Natural killer cell treated with Interleukin-12 subunit alpha and Interleukin-12 subunit beta and Interleukin-15 and Interleukin-18, amount 100 ng/mL, for 72 hours (primary cell): Measurements from ENCODE around the gene TRAPPC12. TPM values are rescaled to one million over a fixed set of nuclear protein-coding genes. Genes with fewer than 3 reads are reported as not detected.
"Not testable (repeated sequence)": the region's sequence is repeated elsewhere in the genome, so short reads cannot be mapped to it uniquely, and the experiment has no call there.

Source experiments
- ATAC-seq, 2 donors: fragments of 150-1000 bp; cut with Tn5 transposase in 1 of 2; sonication (Bioruptor Pico), chemical (Tn5 transposase) in 1 of 2; 2 replicates each; pipeline ENCODE4 v1.10.0; 2021
- DNase-seq: peaks from one replicate; pipeline ENCODE4 v3.0.0; 2022; ENCODE audit warnings: low spot score
- H3K27ac Mint-ChIP-seq, 2 donors: 1 replicate in 1 of 2; 2 replicates in 1 of 2; pipeline ENCODE4 v1.8.0; 2022; ENCODE audit warnings: mixed read lengths in 2 of 2, mild to moderate bottlenecking in 1 of 2, moderate library complexity in 1 of 2
- H3K27me3 Mint-ChIP-seq, 2 donors: 1 replicate in 1 of 2; 2 replicates in 1 of 2; pipeline ENCODE4 v1.8.0; 2022; ENCODE audit warnings: mixed read lengths in 2 of 2
- H3K36me3 Mint-ChIP-seq: one replicate; pipeline ENCODE4 v1.8.0; 2022; ENCODE audit warnings: mixed read lengths
- H3K4me1 Mint-ChIP-seq, 2 donors: 1 replicate in 1 of 2; 2 replicates in 1 of 2; pipeline ENCODE4 v1.8.0; 2022; ENCODE audit warnings: low read depth in 2 of 2, mixed read lengths in 2 of 2, mild to moderate bottlenecking in 1 of 2
- H3K4me3 Mint-ChIP-seq: one replicate; pipeline ENCODE4 v1.8.0; 2022; ENCODE audit warnings: mixed read lengths
- H3K9me3 Mint-ChIP-seq: 2 replicates; pipeline ENCODE4 v1.8.0; 2022; ENCODE audit warnings: mixed read lengths
- total RNA-seq, 2 donors: library from RNA; stranded (reverse); gene quantifications; one replicate each; pipeline ENCODE4 v1.2.3, GENCODE V29; 2022

Gene TRAPPC12
- total RNA-seq, 2 donors from 2014 or later, result 93.2 to 155 TPM

DNA sequence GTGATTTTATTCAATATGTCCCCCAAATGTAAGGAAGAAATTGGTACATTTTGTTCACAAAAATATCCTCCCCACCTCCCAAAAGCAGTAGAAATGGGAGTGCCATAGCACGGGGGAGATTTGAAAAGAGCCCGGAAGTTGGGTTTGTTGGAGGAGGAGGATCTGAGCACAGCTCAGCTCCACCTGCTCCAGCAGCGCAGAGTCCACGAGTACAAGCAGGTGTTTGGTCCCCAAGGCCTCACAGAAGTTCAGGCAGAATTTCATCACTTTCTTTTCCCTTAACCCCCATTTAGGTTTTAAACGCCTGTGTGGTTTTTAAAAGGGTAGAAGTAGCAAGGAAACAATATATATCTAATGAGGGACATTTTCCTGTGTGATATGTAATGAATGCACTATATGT is 56.0 kb downstream of the TRAPPC12 start:
- H3K9me3 Mint-ChIP-seq, result no peaks in the 10 kb centered on the region
- H3K27me3 Mint-ChIP-seq, result no peaks in the 10 kb centered on the region
- H3K4me1 Mint-ChIP-seq, result peaks cover 1 to 15% of the 10 kb centered on the region in 2 donors
- no peak overlapping the region for H3K4me3 Mint-ChIP-seq
- peaks cover 9% of the 10 kb centered on the region for H3K36me3 Mint-ChIP-seq
- H3K27ac Mint-ChIP-seq, result no peak overlapping the region
- ATAC-seq (no peak), DNase-seq (no peak)

DNA sequence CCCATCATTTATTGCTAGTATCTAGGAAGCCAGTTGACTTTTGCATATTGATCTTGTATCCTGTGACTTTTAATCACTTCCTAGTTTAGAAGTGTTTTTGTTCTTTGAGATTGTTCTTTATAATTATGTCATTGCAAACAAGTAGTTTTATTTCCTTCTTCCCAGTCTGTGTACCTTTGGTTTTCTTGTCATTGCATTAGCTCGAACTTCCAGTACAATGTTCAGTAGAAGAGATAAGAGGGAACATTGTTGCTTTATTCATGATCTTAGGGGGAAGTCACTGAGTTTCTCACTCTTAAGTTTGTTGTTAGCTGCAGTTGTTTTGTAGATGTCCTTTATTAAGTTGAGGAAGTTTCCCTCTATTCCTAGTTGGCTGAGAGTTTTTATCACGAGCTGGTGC is 61.0 kb downstream of the TRAPPC12 start:
- peaks cover 8 to 27% of the 10 kb centered on the region in 2 donors for H3K4me1 Mint-ChIP-seq
- H3K9me3 Mint-ChIP-seq, result no peaks in the 10 kb centered on the region
- no peak for ATAC-seq
- no peak overlapping the region for H3K4me3 Mint-ChIP-seq
- no peaks in the 10 kb centered on the region for H3K27me3 Mint-ChIP-seq
- DNase-seq, result no peak
- peaks cover 8% of the 10 kb centered on the region for H3K36me3 Mint-ChIP-seq
- H3K27ac Mint-ChIP-seq, result no peak overlapping the region

DNA sequence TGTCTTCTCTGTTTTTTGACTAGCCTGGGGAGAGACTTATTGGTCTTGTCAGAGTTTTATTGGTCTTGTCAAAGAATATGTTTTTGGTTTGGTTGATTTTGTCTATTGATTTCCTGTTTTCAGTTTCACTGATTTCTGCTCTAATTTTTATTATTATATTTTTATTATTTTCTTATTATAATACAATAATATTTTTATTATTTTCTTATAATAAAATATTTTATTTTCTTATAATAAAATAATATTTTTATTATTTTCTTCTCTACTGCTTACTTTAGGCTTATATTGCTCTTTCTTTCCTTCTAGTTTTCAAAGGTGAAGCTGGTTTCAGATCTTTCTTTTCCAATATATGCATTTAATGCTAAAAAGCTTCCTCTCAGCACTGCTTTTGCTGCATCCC is 62.0 kb downstream of the TRAPPC12 start:
- peaks cover 8% of the 10 kb centered on the region for H3K36me3 Mint-ChIP-seq
- H3K4me3 Mint-ChIP-seq, result no peak overlapping the region
- DNase-seq (no peak), ATAC-seq (no peak)
- H3K9me3 Mint-ChIP-seq, result no peaks in the 10 kb centered on the region
- no peaks in the 10 kb centered on the region for H3K27me3 Mint-ChIP-seq
- H3K27ac Mint-ChIP-seq, result no peak overlapping the region
- peaks cover 10 to 27% of the 10 kb centered on the region in 2 donors for H3K4me1 Mint-ChIP-seq

DNA sequence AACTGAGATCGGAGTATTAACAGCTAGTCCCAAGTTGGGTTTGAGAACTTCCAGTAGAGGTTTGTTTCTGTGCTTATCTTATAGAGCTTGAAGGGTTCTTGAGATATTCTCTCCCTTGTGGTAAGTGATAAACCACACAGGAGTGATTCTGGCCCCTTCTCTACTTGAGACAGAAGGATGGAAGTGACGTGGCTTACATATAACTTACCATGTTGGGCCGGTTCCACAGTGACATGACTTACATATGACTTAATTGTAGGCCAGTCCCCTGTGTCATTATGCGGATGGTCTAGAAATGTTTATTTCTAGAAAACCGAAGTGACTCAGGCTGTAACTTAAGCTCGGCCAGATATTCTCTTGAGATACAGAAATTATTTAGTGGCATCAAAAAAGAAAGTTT is 62.7 kb downstream of the TRAPPC12 start:
- Mint-ChIP-seq H3K9me3 (no peaks in the 10 kb centered on the region), H3K4me1 (peaks cover 11 to 27% of the 10 kb centered on the region in 2 donors), H3K27ac (no peak overlapping the region), H3K36me3 (peaks cover 8% of the 10 kb centered on the region), H3K27me3 (no peaks in the 10 kb centered on the region), H3K4me3 (no peak overlapping the region)
- DNase-seq (no peak), ATAC-seq (peak in 1 of 2 donors; percentile 60)

DNA sequence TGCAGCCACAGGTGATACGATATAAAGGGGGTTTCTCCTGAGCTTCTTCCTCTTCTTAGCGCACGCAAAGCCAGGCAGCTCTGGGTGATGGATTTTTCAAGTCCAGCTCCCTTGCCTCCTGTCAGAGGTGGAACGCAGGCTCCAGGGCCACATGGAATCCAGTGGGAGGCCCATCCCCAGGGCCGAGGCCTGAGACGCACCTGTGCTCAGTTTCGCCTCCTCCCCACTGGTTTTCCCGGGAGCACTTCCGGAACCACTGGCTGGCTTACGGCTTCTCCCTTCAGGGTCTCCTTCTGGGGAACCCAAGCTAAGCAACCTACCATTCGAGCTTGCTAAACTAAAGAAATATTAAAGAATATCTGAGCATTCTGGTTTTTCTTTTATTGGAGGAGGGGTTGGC is 63.6 kb downstream of the TRAPPC12 start:
- Mint-ChIP-seq H3K27ac (no peak overlapping the region), H3K4me1 (peaks cover 12 to 27% of the 10 kb centered on the region in 2 donors), H3K9me3 (no peaks in the 10 kb centered on the region), H3K27me3 (no peaks in the 10 kb centered on the region), H3K4me3 (no peak overlapping the region), H3K36me3 (peaks cover 8% of the 10 kb centered on the region)
- ATAC-seq (no peak), DNase-seq (no peak)

DNA sequence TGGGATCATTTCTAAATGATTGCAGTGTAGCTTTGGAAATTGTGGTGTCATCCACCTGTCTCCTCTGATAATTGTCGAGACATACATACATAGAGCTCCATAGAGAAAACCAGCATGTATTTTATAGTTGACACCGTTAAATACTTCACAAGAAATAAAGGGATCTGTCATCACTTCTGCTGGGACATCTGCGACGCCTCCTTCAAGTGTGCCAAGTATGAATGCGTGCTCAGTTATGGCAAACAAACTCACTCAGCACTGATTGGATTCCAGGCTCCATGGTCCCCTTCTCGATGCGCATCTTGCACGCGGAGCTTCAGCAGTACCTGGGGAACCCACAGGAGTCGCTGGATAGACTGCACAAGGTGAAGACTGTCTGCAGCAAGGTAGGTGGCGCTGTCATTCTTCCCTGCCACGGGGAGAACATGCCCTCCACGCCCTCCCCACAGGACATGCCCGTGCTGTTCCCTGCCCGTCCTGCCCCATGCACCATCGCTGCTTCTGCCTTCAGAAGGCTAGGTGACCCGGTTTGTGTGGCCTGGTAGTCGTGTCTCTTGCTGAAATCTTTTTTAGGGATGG is 64.1 kb downstream of the TRAPPC12 start:
- H3K27me3 Mint-ChIP-seq, result no peaks in the 10 kb centered on the region
- ATAC-seq, result no peak

DNA sequence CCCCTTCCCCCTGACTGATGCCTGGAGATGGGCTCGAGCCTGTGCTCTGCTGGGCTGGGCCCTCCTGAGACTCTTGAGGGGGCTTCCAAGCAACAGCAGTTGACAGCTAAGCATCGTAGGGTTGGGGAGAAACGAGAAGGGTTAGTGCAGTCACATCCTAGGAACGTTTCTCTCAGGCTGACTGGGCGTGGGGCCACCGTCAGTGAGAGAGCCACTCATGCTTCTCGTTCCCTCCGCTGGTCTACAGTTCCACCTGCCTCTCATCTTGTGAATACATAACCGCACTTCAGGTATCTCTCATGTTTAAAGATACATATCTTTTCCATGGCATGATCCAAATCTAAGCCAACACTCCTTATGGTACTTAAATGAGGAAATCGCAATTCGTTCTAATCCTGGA is 66.4 kb downstream of the TRAPPC12 start:
- no peaks in the 10 kb centered on the region for H3K27me3 Mint-ChIP-seq
- no peaks in the 10 kb centered on the region for H3K9me3 Mint-ChIP-seq
- H3K36me3 Mint-ChIP-seq, result peaks cover 8% of the 10 kb centered on the region
- H3K4me1 Mint-ChIP-seq, result peaks cover 10 to 12% of the 10 kb centered on the region in 2 donors
- peak in 1 of 2 donors; percentile 36 for ATAC-seq
- no peak for DNase-seq
- no peak overlapping the region for H3K27ac Mint-ChIP-seq
- no peak overlapping the region for H3K4me3 Mint-ChIP-seq

More for the DNA sequence above, 64.1 kb downstream of the TRAPPC12 start:
- Mint-ChIP-seq H3K36me3 (peaks cover 8% of the 10 kb centered on the region), H3K4me3 (no peak overlapping the region), H3K9me3 (no peaks in the 10 kb centered on the region), H3K27ac (no peak overlapping the region), H3K4me1 (peaks cover 15 to 27% of the 10 kb centered on the region in 2 donors)
- DNase-seq, result no peak

DNA sequence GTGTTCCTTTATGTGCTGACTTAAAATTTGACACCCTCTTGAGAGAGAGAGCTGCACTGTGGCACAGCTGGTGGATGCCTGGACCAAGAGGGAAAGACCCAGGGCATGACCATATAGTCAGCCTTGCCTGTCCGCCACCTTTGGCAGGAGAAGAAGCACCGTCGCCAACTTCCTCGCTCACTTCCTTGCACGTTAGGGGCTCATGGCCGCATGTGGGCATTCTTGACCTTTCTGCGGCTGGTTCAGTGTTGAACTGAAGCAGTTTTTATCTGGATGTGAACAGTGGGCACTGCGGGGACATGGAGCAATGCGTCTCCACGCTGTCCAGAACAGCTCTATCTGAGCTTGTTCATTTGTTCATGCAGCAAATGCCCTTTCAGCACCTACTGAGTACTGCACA is 66.9 kb downstream of the TRAPPC12 start:
- Mint-ChIP-seq H3K27me3 (no peaks in the 10 kb centered on the region), H3K4me3 (no peak overlapping the region), H3K36me3 (peaks cover 8% of the 10 kb centered on the region), H3K9me3 (no peaks in the 10 kb centered on the region), H3K4me1 (peaks cover 7 to 10% of the 10 kb centered on the region in 2 donors), H3K27ac (no peak overlapping the region)
- no peak for DNase-seq
- no peak for ATAC-seq

DNA sequence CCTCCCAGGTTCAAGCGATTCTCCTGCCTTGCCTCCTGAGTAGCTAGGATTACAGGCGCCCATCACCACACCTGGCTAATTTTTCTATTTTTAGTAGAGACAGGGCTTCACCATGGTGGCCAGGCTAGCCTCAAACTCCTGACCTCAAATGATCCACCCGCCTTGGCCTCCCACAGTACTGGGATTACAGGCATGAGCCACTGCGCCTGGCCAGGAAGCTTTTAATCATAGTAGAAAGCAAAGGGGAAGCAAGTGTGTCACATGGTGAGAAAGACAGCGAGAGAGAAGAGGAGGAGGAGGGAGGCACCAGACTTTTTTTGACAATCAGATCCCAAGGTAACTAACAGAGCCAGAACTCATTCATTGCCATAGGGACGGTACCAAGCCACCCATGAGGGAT is 67.7 kb downstream of the TRAPPC12 start:
- not testable (repeated sequence) for H3K36me3 Mint-ChIP-seq, ATAC-seq, H3K4me1 Mint-ChIP-seq, DNase-seq, H3K9me3 Mint-ChIP-seq, H3K27me3 Mint-ChIP-seq, H3K4me3 Mint-ChIP-seq
- H3K27ac Mint-ChIP-seq, result peak overlapping the region in 1 of 2 donors; percentile 57

DNA sequence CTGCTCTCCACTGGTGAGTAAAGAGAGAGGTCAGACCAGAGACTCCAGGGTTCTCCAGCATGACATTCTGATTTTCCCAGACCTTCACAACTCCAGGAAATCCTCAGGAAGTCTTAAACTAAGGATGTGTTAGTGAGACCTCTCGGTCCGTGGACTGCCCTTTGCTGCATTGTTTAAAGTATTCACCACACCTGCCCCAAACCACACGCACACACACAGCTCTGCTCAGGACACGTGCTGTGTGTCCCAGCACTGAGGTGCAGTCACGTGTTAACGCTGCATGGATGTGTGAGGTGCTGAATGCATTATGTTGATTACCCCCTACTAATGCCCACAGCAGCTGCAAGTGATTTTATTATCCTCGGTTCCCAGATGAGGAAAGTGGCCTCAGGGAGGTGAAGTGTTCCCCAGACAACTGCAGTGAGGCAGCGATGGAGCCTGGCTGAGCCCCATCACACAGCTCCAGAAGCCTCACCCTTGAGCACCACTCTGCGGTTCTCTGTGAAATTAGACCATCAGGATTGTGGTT is 68.4 kb downstream of the TRAPPC12 start:
- no peak overlapping the region for H3K4me3 Mint-ChIP-seq
- H3K27me3 Mint-ChIP-seq, result no peaks in the 10 kb centered on the region
- H3K36me3 Mint-ChIP-seq, result peaks cover 4% of the 10 kb centered on the region

DNA sequence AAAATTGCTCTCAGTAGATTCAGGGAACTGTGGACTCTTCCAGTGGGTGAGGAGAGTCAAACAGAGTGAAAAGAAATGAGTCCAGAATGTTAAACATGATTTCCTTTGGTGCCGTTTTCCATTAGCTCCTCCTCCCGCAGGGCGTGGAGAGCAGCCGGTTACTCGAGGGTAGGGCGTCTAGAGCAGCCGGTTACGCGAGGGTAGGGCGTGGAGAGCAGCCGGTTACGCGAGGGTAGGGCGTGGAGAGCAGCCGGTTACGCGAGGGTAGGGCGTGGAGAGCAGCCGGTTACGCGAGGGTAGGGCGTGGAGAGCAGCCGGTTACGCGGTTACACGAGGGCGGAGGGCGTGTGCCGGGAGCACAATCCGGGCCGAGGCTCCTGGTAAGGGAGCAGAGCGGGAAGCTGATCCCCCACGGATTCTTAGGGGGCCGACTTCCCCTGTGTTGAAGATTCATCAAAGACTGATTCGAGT is 69.0 kb downstream of the TRAPPC12 start:
- not testable (repeated sequence) for H3K4me3 Mint-ChIP-seq, H3K9me3 Mint-ChIP-seq, DNase-seq, ATAC-seq, H3K27ac Mint-ChIP-seq, H3K4me1 Mint-ChIP-seq, H3K36me3 Mint-ChIP-seq, H3K27me3 Mint-ChIP-seq

More for the DNA sequence above, 68.4 kb downstream of the TRAPPC12 start:
- DNase-seq, result no peak
- ATAC-seq, result no peak
- Mint-ChIP-seq H3K4me1 (peaks cover 0 to 7% of the 10 kb centered on the region in 2 donors), H3K27ac (no peak overlapping the region), H3K9me3 (no peaks in the 10 kb centered on the region)

DNA sequence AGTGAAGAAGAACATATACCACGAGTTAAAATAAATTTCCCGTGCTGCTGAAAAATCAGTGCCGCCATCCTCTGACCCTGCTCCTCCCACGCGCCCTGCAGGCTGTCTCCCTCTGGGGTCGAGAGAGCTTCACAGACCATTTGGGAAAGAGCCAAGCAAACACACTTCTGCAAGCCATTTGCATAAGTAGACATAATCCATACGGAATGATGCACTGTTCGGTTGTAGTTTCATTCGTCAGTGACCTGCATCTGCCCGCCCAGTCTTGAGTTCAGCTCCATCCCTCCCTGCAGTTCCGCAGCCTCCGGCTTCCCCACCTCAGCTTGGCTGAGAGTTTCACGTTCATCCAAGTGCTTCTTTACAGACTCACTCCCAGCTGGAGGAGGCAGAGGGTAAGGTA is 69.6 kb downstream of the TRAPPC12 start:
- no peaks in the 10 kb centered on the region for H3K27me3 Mint-ChIP-seq
- H3K4me3 Mint-ChIP-seq, result no peak overlapping the region
- H3K9me3 Mint-ChIP-seq, result no peaks in the 10 kb centered on the region
- ATAC-seq, result no peak
- DNase-seq, result no peak
- peaks cover 0 to 7% of the 10 kb centered on the region in 2 donors for H3K4me1 Mint-ChIP-seq
- H3K27ac Mint-ChIP-seq, result no peak overlapping the region
- H3K36me3 Mint-ChIP-seq, result peaks cover 4% of the 10 kb centered on the region

DNA sequence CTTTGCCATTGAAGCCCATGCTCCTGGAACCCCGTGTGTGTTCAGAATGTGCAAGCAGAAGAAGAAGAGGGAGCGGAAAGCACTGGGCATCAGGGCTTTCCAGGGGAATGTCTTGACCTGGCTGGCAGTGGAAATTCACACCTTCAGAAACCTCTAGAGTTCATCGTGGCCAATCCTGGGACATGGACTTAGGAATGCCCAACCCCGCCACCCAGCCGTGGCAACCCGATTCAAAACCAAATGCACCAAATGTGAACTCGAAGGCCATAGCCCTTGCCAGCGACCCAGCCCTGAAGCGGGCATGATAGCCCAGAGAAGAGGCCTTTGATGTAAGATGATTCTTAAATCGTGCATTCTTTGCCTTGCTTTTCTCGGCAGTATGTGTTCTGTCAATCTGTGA is 70.4 kb downstream of the TRAPPC12 start:
- no peaks in the 10 kb centered on the region for H3K36me3 Mint-ChIP-seq
- no peaks in the 10 kb centered on the region for H3K9me3 Mint-ChIP-seq
- no peak for ATAC-seq
- no peak overlapping the region for H3K4me3 Mint-ChIP-seq
- H3K27ac Mint-ChIP-seq, result no peak overlapping the region
- H3K4me1 Mint-ChIP-seq, result peaks cover 0 to 7% of the 10 kb centered on the region in 2 donors
- no peaks in the 10 kb centered on the region for H3K27me3 Mint-ChIP-seq
- no peak for DNase-seq

DNA sequence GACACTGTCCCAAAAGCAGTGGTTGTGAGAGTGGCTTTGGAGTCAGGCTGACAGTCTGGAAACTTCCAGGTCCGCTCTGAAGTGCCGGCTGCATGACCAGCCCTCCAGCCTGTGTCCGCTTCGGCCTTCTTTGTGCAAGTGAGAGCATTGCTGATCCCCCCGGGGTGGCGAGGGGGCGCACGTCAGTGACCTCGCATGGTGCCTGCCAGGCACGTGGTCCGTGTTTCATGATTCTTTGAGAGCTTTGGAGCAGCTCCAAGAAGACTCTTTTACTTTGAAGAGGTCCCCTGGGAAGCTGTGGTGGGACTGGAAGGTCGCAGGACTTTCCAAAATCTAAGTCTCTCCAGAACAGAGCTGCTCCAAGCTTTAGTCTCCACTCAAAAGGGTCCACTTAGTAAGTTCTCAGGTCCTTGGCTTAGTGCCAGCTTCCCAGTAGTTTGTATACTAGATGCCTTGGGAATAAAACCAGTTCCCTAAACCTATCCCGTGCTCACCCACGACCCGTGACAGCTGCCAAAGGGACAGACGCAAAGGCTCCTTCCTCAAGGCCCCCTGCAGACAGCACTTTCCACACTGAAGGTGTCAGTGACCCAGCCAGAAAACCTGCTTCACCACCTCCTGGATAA is 71.0 kb downstream of the TRAPPC12 start:
- Mint-ChIP-seq H3K4me3 (no peak overlapping the region), H3K27me3 (no peaks in the 10 kb centered on the region), H3K36me3 (peaks cover 2% of the 10 kb centered on the region), H3K27ac (peak overlapping the region in 1 of 2 donors; percentile 4), H3K9me3 (no peaks in the 10 kb centered on the region), H3K4me1 (peaks cover 0 to 10% of the 10 kb centered on the region in 2 donors)
- ATAC-seq (no peak), DNase-seq (no peak)
